Measurements from ENCODE around the gene RBPMS2. TPM values are rescaled to one million over a fixed set of nuclear protein-coding genes. Genes with fewer than 3 reads are reported as not detected.
"Not testable (repeated sequence)": the region's sequence is repeated elsewhere in the genome, so short reads cannot be mapped to it uniquely, and the experiment has no call there.

Gene RBPMS2
- 0.12 TPM in 1 of 2 replicates, not detected in the other for total RNA-seq

GRCh38 chr15:64775551-64776401 lies at the start of gene RBPMS2:
Gene RBPMS2 (minus strand): TSS chr15:64775589. CDS start chr15:64775319, 270 bp downstream.
- intact Hi-C loops (cut with micrococcal nuclease), result no loop called here
- Mint-ChIP-seq H3K27ac (no peak within 1 kb of the TSS), H3K27me3 (peaks cover 72% of the 10 kb centered on the region), H3K4me3 (peak within 1 kb of the TSS; percentile 78), H3K9me3 (no peaks in the 10 kb centered on the region), H3K36me3 (ENCODE audit: low read depth) (no peaks in the 10 kb centered on the region), H3K4me1 (no peaks in the 10 kb centered on the region)
- peak; percentile 62 for DNase-seq

- Mint-ChIP-seq H3K4me3 (peak overlapping the region; percentile 92), H3K4me1 (peaks cover 35% of the 10 kb centered on the region), H3K27me3 (no peaks in the 10 kb centered on the region), H3K27ac (peak overlapping the region; percentile 93), H3K36me3 (ENCODE audit: low read depth) (peaks cover 13% of the 10 kb centered on the region), H3K9me3 (no peaks in the 10 kb centered on the region)
- intact Hi-C loops (cut with micrococcal nuclease), result loop anchor here (1.0 to 10.0 kb wide), 4 partner anchors 10 to 470 kb away; partner anchors contain the start of genes PLEKHO2 and RNU5A-1
- no peak for DNase-seq
These were observed 49.6 kb upstream of the RBPMS2 start for GRCh38 chr15:64824929-64825430.

GRCh38 chr15:64816452-64816851 lies 41.1 kb upstream of the RBPMS2 start:
- H3K27ac Mint-ChIP-seq, result no peak overlapping the region
- H3K4me1 Mint-ChIP-seq, result peaks cover 4% of the 10 kb centered on the region
- no peaks in the 10 kb centered on the region for H3K27me3 Mint-ChIP-seq
- intact Hi-C loops (cut with micrococcal nuclease), result no loop called here
- H3K36me3 Mint-ChIP-seq (ENCODE audit: low read depth), result peaks cover 16% of the 10 kb centered on the region
- H3K9me3 Mint-ChIP-seq, result no peaks in the 10 kb centered on the region
- no peak overlapping the region for H3K4me3 Mint-ChIP-seq
- no peak for DNase-seq

- H3K4me3 Mint-ChIP-seq; H3K27ac Mint-ChIP-seq; DNase-seq; H3K27me3 Mint-ChIP-seq; H3K9me3 Mint-ChIP-seq; H3K4me1 Mint-ChIP-seq; intact Hi-C loops (cut with micrococcal nuclease): not testable (repeated sequence)
- peaks cover 11% of the 10 kb centered on the region for H3K36me3 Mint-ChIP-seq (ENCODE audit: low read depth)
These were observed 39.6 kb upstream of the RBPMS2 start for GRCh38 chr15:64814965-64815364.

- intact Hi-C loops (cut with micrococcal nuclease); H3K27ac Mint-ChIP-seq; H3K36me3 Mint-ChIP-seq (ENCODE audit: low read depth); H3K9me3 Mint-ChIP-seq; DNase-seq; H3K4me3 Mint-ChIP-seq; H3K4me1 Mint-ChIP-seq; H3K27me3 Mint-ChIP-seq: not testable (repeated sequence)
These were observed 38.9 kb upstream of the RBPMS2 start for GRCh38 chr15:64814283-64814682.

- peaks cover 6% of the 10 kb centered on the region for H3K36me3 Mint-ChIP-seq (ENCODE audit: low read depth)
- peaks cover 3% of the 10 kb centered on the region for H3K4me1 Mint-ChIP-seq
- H3K27ac Mint-ChIP-seq, result peak overlapping the region; percentile 6
- no peak overlapping the region for H3K4me3 Mint-ChIP-seq
- no peaks in the 10 kb centered on the region for H3K9me3 Mint-ChIP-seq
- H3K27me3 Mint-ChIP-seq, result peaks cover 9% of the 10 kb centered on the region
- no peak for DNase-seq
- intact Hi-C loops (cut with micrococcal nuclease), result no loop called here
These were observed 37.7 kb upstream of the RBPMS2 start for GRCh38 chr15:64813075-64813474.

GRCh38 chr15:64810497-64811326 lies 35.3 kb upstream of the RBPMS2 start:
- intact Hi-C loops (cut with micrococcal nuclease), result loop anchor here (1.0 kb wide), 1 partner anchor 79 kb away; no protein-coding TSS in a partner anchor
- no peaks in the 10 kb centered on the region for H3K9me3 Mint-ChIP-seq
- H3K36me3 Mint-ChIP-seq (ENCODE audit: low read depth), result peaks cover 2% of the 10 kb centered on the region
- no peak overlapping the region for H3K27ac Mint-ChIP-seq
- H3K4me1 Mint-ChIP-seq, result peaks cover 3% of the 10 kb centered on the region
- DNase-seq, result no peak
- H3K4me3 Mint-ChIP-seq, result no peak overlapping the region
- H3K27me3 Mint-ChIP-seq, result peaks cover 13% of the 10 kb centered on the region

GRCh38 chr15:64809649-64810496 lies 34.5 kb upstream of the RBPMS2 start:
- Mint-ChIP-seq H3K27me3 (peaks cover 13% of the 10 kb centered on the region), H3K4me3 (no peak overlapping the region)
- peak; percentile 91 for DNase-seq

GRCh38 chr15:64808785-64809453 lies 33.5 kb upstream of the RBPMS2 start:
- intact Hi-C loops (cut with micrococcal nuclease), result no loop called here
- no peaks in the 10 kb centered on the region for H3K9me3 Mint-ChIP-seq

More at GRCh38 chr15:64809649-64810496, 34.5 kb upstream of the RBPMS2 start:
- H3K9me3 Mint-ChIP-seq, result no peaks in the 10 kb centered on the region
- intact Hi-C loops (cut with micrococcal nuclease), result loop anchor here (1.0 kb wide), 1 partner anchor 79 kb away; no protein-coding TSS in a partner anchor
- no peaks in the 10 kb centered on the region for H3K36me3 Mint-ChIP-seq (ENCODE audit: low read depth)
- H3K27ac Mint-ChIP-seq, result no peak overlapping the region
- peaks cover 1% of the 10 kb centered on the region for H3K4me1 Mint-ChIP-seq

GRCh38 chr15:64807751-64808222 lies 32.4 kb upstream of the RBPMS2 start:
- no peak for DNase-seq

More at GRCh38 chr15:64808785-64809453, 33.5 kb upstream of the RBPMS2 start:
- DNase-seq, result no peak
- H3K4me3 Mint-ChIP-seq, result no peak overlapping the region
- H3K27me3 Mint-ChIP-seq, result peaks cover 13% of the 10 kb centered on the region
- H3K4me1 Mint-ChIP-seq, result peaks cover 1% of the 10 kb centered on the region
- H3K27ac Mint-ChIP-seq, result no peak overlapping the region
- no peaks in the 10 kb centered on the region for H3K36me3 Mint-ChIP-seq (ENCODE audit: low read depth)

GRCh38 chr15:64807051-64807749 lies 31.8 kb upstream of the RBPMS2 start:
- Mint-ChIP-seq H3K27ac (no peak overlapping the region), H3K27me3 (peaks cover 13% of the 10 kb centered on the region), H3K9me3 (no peaks in the 10 kb centered on the region), H3K36me3 (ENCODE audit: low read depth) (no peaks in the 10 kb centered on the region), H3K4me1 (peaks cover 1% of the 10 kb centered on the region), H3K4me3 (no peak overlapping the region)
- intact Hi-C loops (cut with micrococcal nuclease), result no loop called here
- DNase-seq, result no peak

More at GRCh38 chr15:64807751-64808222, 32.4 kb upstream of the RBPMS2 start:
- Mint-ChIP-seq H3K36me3 (ENCODE audit: low read depth) (no peaks in the 10 kb centered on the region), H3K27me3 (peaks cover 13% of the 10 kb centered on the region), H3K4me3 (no peak overlapping the region), H3K9me3 (no peaks in the 10 kb centered on the region), H3K4me1 (peaks cover 1% of the 10 kb centered on the region), H3K27ac (no peak overlapping the region)
- intact Hi-C loops (cut with micrococcal nuclease), result no loop called here

GRCh38 chr15:64806509-64806908 lies 31.1 kb upstream of the RBPMS2 start:
- peaks cover 13% of the 10 kb centered on the region for H3K27me3 Mint-ChIP-seq
- DNase-seq, result no peak
- peaks cover 1% of the 10 kb centered on the region for H3K4me1 Mint-ChIP-seq
- H3K4me3 Mint-ChIP-seq, result no peak overlapping the region
- no peak overlapping the region for H3K27ac Mint-ChIP-seq
- intact Hi-C loops (cut with micrococcal nuclease), result no loop called here
- no peaks in the 10 kb centered on the region for H3K36me3 Mint-ChIP-seq (ENCODE audit: low read depth)
- no peaks in the 10 kb centered on the region for H3K9me3 Mint-ChIP-seq
